MM.1S (cell line): Measurements from ENCODE around the gene CPT1C.

Experiments
- DNase-seq: peaks from one replicate; pipeline ENCODE4 v3.0.0-alpha.2; 2015
- H2AFZ ChIP-seq: fragments of 300-600 bp; sonication (generic); 2 replicates; pipeline ENCODE4 v1.6.0; 2016; ENCODE audit warnings: antibody characterized with exemption, low read length
- H3F3A ChIP-seq: fragments of 300-600 bp; sonication (generic); 2 replicates; pipeline ENCODE4 v1.6.1; 2016; ENCODE audit warnings: mild to moderate bottlenecking, antibody characterized with exemption, low read length, moderate library complexity, mixed read lengths; ENCODE audit not compliant: insufficient read depth
- H3K27ac ChIP-seq: fragments of 300-600 bp; sonication (generic); 2 replicates; pipeline ENCODE4 v1.5.1; 2016; ENCODE audit warnings: mild to moderate bottlenecking, low read length
- H3K27me3 ChIP-seq: fragments of 300-600 bp; sonication (generic); replicated peaks from 2 replicates; pipeline ENCODE4 v1.6.0; 2016; ENCODE audit warnings: low read length; ENCODE audit not compliant: insufficient read depth
- H3K36me3 ChIP-seq: fragments of 300-600 bp; sonication (generic); replicated peaks from 2 replicates; pipeline ENCODE4 v1.6.1; 2016; ENCODE audit warnings: mild to moderate bottlenecking, low read length, mixed read lengths; ENCODE audit not compliant: insufficient read depth
- H3K4me1 ChIP-seq: fragments of 300-600 bp; sonication (generic); 2 replicates; pipeline ENCODE4 v1.6.1; 2016; ENCODE audit warnings: low read length, mixed read lengths
- H3K4me2 ChIP-seq: fragments of 300-600 bp; sonication (generic); 2 replicates; pipeline ENCODE4 v1.6.0; 2016; ENCODE audit warnings: low read depth, low read length
- H3K4me3 ChIP-seq: fragments of 300-600 bp; sonication (generic); 2 replicates; pipeline ENCODE4 v1.5.1; 2016; ENCODE audit warnings: low read length, mixed read lengths
- H3K79me2 ChIP-seq: fragments of 300-600 bp; sonication (generic); 2 replicates; pipeline ENCODE4 v1.6.1; 2016; ENCODE audit warnings: mixed run types, low read length, mixed read lengths
- H3K9ac ChIP-seq: fragments of 300-600 bp; sonication (generic); 2 replicates; pipeline ENCODE4 v1.6.1; 2016; ENCODE audit warnings: low read length, mixed read lengths
- H3K9me2 ChIP-seq: fragments of 300-600 bp; sonication (generic); replicated peaks from 2 replicates; pipeline ENCODE4 v1.6.1; 2016; ENCODE audit warnings: mild to moderate bottlenecking, low read length, mixed read lengths; ENCODE audit not compliant: insufficient read depth
- H3K9me3 ChIP-seq: fragments of 300-600 bp; sonication (generic); replicated peaks from 2 replicates; pipeline ENCODE4 v1.6.1; 2016; ENCODE audit warnings: mild to moderate bottlenecking, low read length, mixed read lengths; ENCODE audit not compliant: insufficient read depth
- H4K20me1 ChIP-seq: fragments of 300-600 bp; sonication (generic); 2 replicates; pipeline ENCODE4 v1.6.1; 2016; ENCODE audit warnings: mild to moderate bottlenecking, low read length, moderate library complexity, mixed read lengths; ENCODE audit not compliant: insufficient read depth
- CTCF ChIP-seq: fragments of 300-600 bp; sonication (generic); IDR thresholded peaks from 2 replicates; pipeline ENCODE4 v1.5.1; 2016; ENCODE audit warnings: antibody characterized with exemption, low read length, mixed read lengths
- EZH2 ChIP-seq: fragments of 300-600 bp; sonication (generic); optimal IDR thresholded peaks from 2 replicates; pipeline ENCODE3; 2017; ENCODE audit warnings: low read depth, mild to moderate bottlenecking, antibody characterized with exemption, low read length, mixed read lengths
- EZH2phosphoT487 ChIP-seq: fragments of 300-600 bp; sonication (generic); IDR thresholded peaks from 2 replicates; pipeline ENCODE4 v1.6.1; 2018; ENCODE audit warnings: antibody characterized with exemption, low read length

Gene CPT1C

GRCh38 chr19:49676784-49677230 is 14.1 kb upstream of the CPT1C start:
- peaks cover 21% of the 10 kb centered on the region for H3K4me1 ChIP-seq
- H3K79me2 ChIP-seq, result peaks cover 46% of the 10 kb centered on the region
- peaks cover 57% of the 10 kb centered on the region for H3F3A ChIP-seq
- H3K27me3 ChIP-seq, result no peaks in the 10 kb centered on the region
- no peak for TF ChIP-seq EZH2
- peak overlapping the region; percentile 100 for H3K9ac ChIP-seq
- peak overlapping the region; percentile 59 for H2AFZ ChIP-seq
- peak overlapping the region; percentile 99 for H3K4me3 ChIP-seq
- H3K4me2 ChIP-seq, result peak overlapping the region; percentile 74; the same call in 1 of the 2 replicates
- H3K27ac ChIP-seq, result peak overlapping the region; percentile 96
- peak; percentile 99 for DNase-seq
- H4K20me1 ChIP-seq, result peaks cover 9% of the 10 kb centered on the region; the same call in 1 of the 2 replicates
- H3K36me3 ChIP-seq, result peaks cover 2% of the 10 kb centered on the region; the same call in 1 of the 2 replicates
- no peaks in the 10 kb centered on the region for H3K9me3 ChIP-seq
- no peaks in the 10 kb centered on the region for H3K9me2 ChIP-seq

- Histone ChIP-seq H3K9ac (peak within 1 kb of the TSS; percentile 100), H4K20me1 (peaks cover 9% of the 10 kb centered on the region; the same call in 1 of the 2 replicates), H3K9me3 (no peaks in the 10 kb centered on the region), H3F3A (peaks cover 51% of the 10 kb centered on the region), H3K79me2 (peaks cover 52% of the 10 kb centered on the region), H2AFZ (peak within 1 kb of the TSS; percentile 59), H3K4me1 (peaks cover 16% of the 10 kb centered on the region), H3K4me3 (peak within 1 kb of the TSS; percentile 99), H3K9me2 (no peaks in the 10 kb centered on the region), H3K27me3 (no peaks in the 10 kb centered on the region), H3K27ac (peak within 1 kb of the TSS; percentile 96), H3K36me3 (peaks cover 6% of the 10 kb centered on the region; the same call in 1 of the 2 replicates), H3K4me2 (peak within 1 kb of the TSS; percentile 74)
- DNase-seq, result peak; percentile 44
- TF ChIP-seq CTCF (no peak), EZH2 (no peak), EZH2phosphoT487 (no peak)
Observed at GRCh38 chr19:49677231-49677900, 13.6 kb upstream of the CPT1C start, which contains the start of gene PRMT1. Gene PRMT1 (plus strand): TSS chr19:49677271. CDS start chr19:49677281, 10 bp downstream.

- Histone ChIP-seq H3K9me3 (no peaks in the 10 kb centered on the region), H3K9ac (peak overlapping the region; percentile 100), H3K4me3 (peak overlapping the region; percentile 99), H3K4me1 (peaks cover 16% of the 10 kb centered on the region), H3K27ac (peak overlapping the region; percentile 96), H3K36me3 (peaks cover 6% of the 10 kb centered on the region; the same call in 1 of the 2 replicates), H3K4me2 (peak overlapping the region; percentile 74), H2AFZ (no peak overlapping the region), H3K79me2 (peaks cover 54% of the 10 kb centered on the region), H3K9me2 (no peaks in the 10 kb centered on the region), H3F3A (peaks cover 51% of the 10 kb centered on the region), H3K27me3 (no peaks in the 10 kb centered on the region), H4K20me1 (peaks cover 9% of the 10 kb centered on the region; the same call in 1 of the 2 replicates)
- TF ChIP-seq CTCF, result peak; percentile 72
- TF ChIP-seq EZH2, result no peak
- peak; percentile 75 for DNase-seq
Observed at GRCh38 chr19:49677901-49678674, 12.8 kb upstream of the CPT1C start.
